ENCODE data around the gene NFRKB. TPM values are rescaled to one million over a fixed set of nuclear protein-coding genes. Genes with fewer than 3 reads are reported as not detected.

Gene NFRKB
- total RNA-seq (2021; ENCODE audit: unreplicated experiment) (27.4 TPM), Bru-seq, nascent RNA (percentile 75 among the genes with signal in this experiment), BruChase-seq, experiment 1, labeled RNA remaining after a 6-hour chase (percentile 82 among the genes with signal in this experiment), BruChase-seq, experiment 2, labeled RNA remaining after a 2-hour chase (percentile 86 among the genes with signal in this experiment)
- 16.6 and 16.7 TPM in 2 replicates for polyA plus RNA-seq (2012)
- long read RNA-seq, full-length matches to known transcripts = 2 of 36 reads
- long read RNA-seq, partial matches to known transcripts = 13 of 36 reads
- long read RNA-seq, other reads (novel, unspliced or antisense) = 21 of 36 reads

GRCh38 chr11:129895126-129896041 lies at the start of gene NFRKB:
TSS of gene NFRKB (minus strand) at chr11:129895578. CDS start at chr11:129892849, 2,729 bp downstream.
- H3K4me1 ChIP-seq (ENCODE audit: control insufficient read depth in 1 of 2, insufficient read depth in 2 of 2, low read length in 2 of 2) = peaks cover 3 to 12% of the 10 kb centered on the region in 2 experiments; a peak in 3 of 4 replicates
- peak within 1 kb of the TSS; percentile 90 for H3K4me2 ChIP-seq (ENCODE audit: low read length)
- BruUV-seq (replicated peaks) = no TSS peak
- peak within 1 kb of the TSS; percentile 77 for H3K9ac ChIP-seq (ENCODE audit: low read length)
- H3K79me2 ChIP-seq (ENCODE audit: insufficient read depth, low read length) = peaks cover 41% of the 10 kb centered on the region
- intact Hi-C loops (cut with micrococcal nuclease) = no loop called here
- no peaks in the 10 kb centered on the region for H3K27me3 ChIP-seq (ENCODE audit: insufficient read depth, low read length)
- peak within 1 kb of the TSS; percentile 53; the same call in 1 of the 2 replicates for H3K27ac ChIP-seq (ENCODE audit: low read depth, low read length)
- H3K4me3 ChIP-seq (replicated peaks in 1 of 2; ENCODE audit: low read depth in 1 of 2, low read length in 2 of 2) = peak within 1 kb of the TSS; percentile 81 to 92
- TF ChIP-seq YY1 (IDR thresholded peaks at IDR 0.05; ENCODE audit: extremely low read depth, insufficient replicate concordance, low read depth, low read length) (peak; percentile 37), SIN3A (IDR thresholded peaks at IDR 0.05; ENCODE audit: low read depth) (peak; percentile 63; the same call in 1 of the 2 replicates), ZFX (IDR thresholded peaks at IDR 0.05) (peak; percentile 26; the same call in 1 of the 2 replicates), POLR2A (IDR thresholded peaks at IDR 0.05; ENCODE audit: borderline replicate concordance, extremely low read depth, insufficient read depth, insufficient read length) (peak; percentile 71), POLR2AphosphoS5 (IDR thresholded peaks at IDR 0.05; ENCODE audit: low read depth, low read length) (peak; percentile 86), REST (IDR thresholded peaks at IDR 0.05; ENCODE audit: low read depth) (no peak)
- no peaks in the 10 kb centered on the region for H3K9me3 ChIP-seq (ENCODE audit: control insufficient read depth in 1 of 2, insufficient read depth in 1 of 2, low read depth in 1 of 2, low read length in 2 of 2)
- ChIA-PET RAD21 (ENCODE audit: low non-redundant PET in 1 of 2, low total read pairs in 2 of 2, uncharacterized antibody in 2 of 2, unreplicated experiment in 2 of 2) (no interaction called here), CTCF (interaction anchor here (0.9 kb wide), 1 partner anchor 28 kb away, joined by 3 read pairs; no protein-coding TSS in a partner anchor), POLR2A (interaction anchor here (0.8 to 1.1 kb wide), 2 partner anchors 107 to 237 kb away, joined by 3 to 4 read pairs; partner anchors contain the start of gene PRDM10)
- ATAC-seq (peak; percentile 97), DNase-seq (ENCODE audit: low read depth, low spot score) (peak; percentile 18)
- H3K9me2 ChIP-seq (ENCODE audit: insufficient read depth) = no peaks in the 10 kb centered on the region
- H2AFZ ChIP-seq (ENCODE audit: low read depth, low read length, poor library complexity, severe bottlenecking) = peak within 1 kb of the TSS; percentile 22
- H3K36me3 ChIP-seq (ENCODE audit: control insufficient read depth in 1 of 2, insufficient read depth in 2 of 2, low read length in 2 of 2) = peaks cover 12 to 17% of the 10 kb centered on the region in 2 experiments; a peak in 3 of 4 replicates
- no peaks in the 10 kb centered on the region for H4K20me1 ChIP-seq (ENCODE audit: insufficient read depth)
